Transverse colon (tissue), 4 donors: ENCODE measurements around the gene C2orf78.

Experiments
- CTCF ChIP-seq, 5 experiments: fragments of 200-600 bp in 3 of 5; fragments of 450-650 bp in 2 of 5; sonication (generic) in 3 of 5; IDR thresholded peaks; 1 replicate in 2 of 5; 2 replicates in 3 of 5; pipeline ENCODE4 v1.5.1; 2016 to 2017; ENCODE audit warnings: antibody characterized with exemption in 5 of 5, inconsistent platforms in 3 of 5, mild to moderate bottlenecking in 2 of 5, moderate library complexity in 1 of 5
- POLR2A ChIP-seq: fragments of 450-650 bp; IDR thresholded peaks from one replicate; pipeline ENCODE4 v1.6.1; 2016; ENCODE audit warnings: antibody characterized with exemption, mild to moderate bottlenecking, moderate library complexity
- POLR2AphosphoS5 ChIP-seq, 3 donors: sonication (generic); formaldehyde crosslinking; IDR thresholded peaks; one replicate each; pipeline ENCODE4 v1.6.1; 2016; ENCODE audit warnings: antibody characterized with exemption in 3 of 3

GRCh38 chr2:73821227-73821626 is 37.2 kb downstream of the C2orf78 start:
- TF ChIP-seq CTCF (IDR thresholded peaks at IDR 0.05): no peak
- TF ChIP-seq POLR2AphosphoS5 (IDR thresholded peaks at IDR 0.05): no peak
- no peak for TF ChIP-seq POLR2A
